T follicular helper cell (primary cell): ENCODE data around the gene CCND3.
A peak's percentile ranks its signal among the peaks of the same experiment; 100 is the strongest.

Experiments
- DNase-seq: peaks from one replicate; pipeline ENCODE4 v3.0.0-alpha.2; 2020; ENCODE audit warnings: low read depth
- total RNA-seq, 2 experiments: gene quantifications; one replicate each; lab custom pipeline; 2026; lab: John Stamatoyannopoulos, UW

The CCND3 gene
- 188 to 275 reads per million in 2 experiments for total RNA-seq

DNA sequence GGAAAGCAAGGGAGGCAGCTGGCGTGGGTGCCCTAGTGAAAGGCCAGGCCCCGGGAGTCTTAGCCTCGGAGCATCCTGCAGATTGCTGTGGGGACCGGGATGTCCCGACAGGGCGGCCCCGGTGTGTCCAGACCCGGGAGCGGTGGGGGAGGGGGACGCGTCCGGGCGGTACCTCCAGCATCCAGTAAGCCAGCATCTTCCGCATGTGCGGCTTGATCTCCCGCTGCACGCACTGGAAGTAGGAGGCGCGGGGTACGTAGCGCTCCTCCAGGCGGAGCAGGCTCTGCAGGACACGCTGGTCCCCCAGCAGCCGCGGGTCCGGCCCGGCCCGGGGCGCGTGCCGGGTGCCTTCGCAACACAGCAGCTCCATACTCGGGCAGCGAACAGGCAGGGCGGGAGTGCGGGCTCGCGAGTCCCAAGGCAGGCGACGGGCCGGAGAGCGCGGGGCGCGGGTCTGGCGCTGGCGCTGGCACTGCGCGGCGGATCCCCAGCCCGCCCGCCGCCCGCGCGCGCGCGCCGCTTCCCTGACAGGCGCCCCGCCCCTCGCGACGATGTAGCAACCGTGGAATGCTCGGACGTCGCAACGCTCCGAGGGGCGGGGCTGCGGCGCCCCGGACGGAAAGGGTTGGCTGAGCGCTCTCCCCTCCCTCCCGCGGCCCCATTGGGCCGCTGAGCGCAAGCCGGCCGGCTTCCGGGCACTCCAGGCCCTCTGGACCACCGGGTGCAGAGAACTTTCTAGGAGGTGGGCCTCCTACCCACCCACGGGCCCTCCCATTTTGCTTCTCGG lies at the start of gene CCND3:
Gene CCND3 (minus strand): TSS at position 529 of the 787 bp plus-strand sequence. CDS start 159 bp downstream, at position 370.
- peak; percentile 70 for DNase-seq

DNA sequence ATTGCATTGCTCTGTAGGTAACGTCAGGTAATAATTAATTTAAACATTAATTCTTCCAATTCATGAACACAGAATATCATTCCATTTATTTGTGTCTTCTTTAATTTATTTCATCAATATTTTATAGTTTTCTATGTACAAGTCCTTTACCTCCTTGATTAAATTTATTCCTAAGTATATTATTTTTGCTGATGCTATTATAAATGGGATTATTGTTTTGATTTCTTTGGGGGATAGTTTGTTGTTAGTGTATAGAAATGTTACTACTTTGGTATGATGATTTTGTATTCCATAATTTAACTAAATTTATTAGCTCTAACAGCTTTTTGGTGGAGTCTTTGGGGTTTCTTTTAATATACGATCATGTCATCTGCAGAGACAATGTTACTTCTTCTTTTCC lies 44.7 kb upstream of the CCND3 start:
- no peak for DNase-seq

DNA sequence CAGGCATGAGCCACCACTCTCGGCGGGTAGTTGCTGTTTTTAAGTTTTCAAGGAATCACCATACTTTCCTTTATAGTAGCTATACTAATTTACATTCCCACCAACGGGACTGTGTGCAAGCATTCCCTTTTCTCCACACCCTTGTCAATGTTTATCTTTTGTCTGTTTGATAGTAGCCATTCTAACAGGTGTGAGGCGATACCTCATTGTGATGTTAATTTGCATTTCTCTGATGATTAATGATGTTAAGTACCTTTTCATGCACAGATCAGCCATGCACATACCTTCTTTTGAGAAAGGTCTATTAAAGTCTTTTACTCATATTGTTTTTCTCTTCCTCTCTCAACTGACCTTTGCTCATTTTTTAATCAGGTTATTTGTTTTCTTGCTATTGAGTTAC lies 43.0 kb upstream of the CCND3 start:
- no peak for DNase-seq

DNA sequence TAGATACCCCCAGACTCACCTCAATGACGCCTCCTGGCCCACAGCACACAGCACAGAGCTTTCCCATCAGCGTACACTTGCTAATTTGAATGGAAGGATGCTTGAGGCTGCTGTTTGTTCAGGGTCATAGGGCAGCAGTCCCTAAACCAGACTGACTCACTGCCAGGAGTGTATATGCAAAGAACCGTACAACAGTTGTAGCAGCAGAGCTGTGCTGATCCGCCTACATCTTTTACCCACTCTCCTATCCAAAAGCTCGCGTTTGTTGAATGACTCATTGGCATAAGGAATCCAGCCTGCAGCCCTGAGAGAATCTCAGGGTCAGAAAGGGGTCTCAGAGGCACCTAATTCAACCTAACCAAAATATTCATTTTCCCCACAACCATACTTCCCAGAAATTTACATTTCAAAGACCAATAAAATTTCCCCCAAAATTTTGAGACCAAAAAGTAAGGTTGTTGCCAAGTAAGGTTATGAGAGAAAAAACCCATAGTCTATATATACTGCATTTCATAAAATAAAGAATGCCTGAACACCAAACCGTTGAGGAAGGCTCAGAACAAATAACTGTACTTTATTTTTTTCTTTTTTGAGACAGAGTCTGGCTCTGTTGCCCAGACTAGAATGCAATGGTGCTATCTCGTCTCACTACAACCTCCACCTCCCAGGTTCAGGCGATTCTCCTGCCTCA lies 35.3 kb upstream of the CCND3 start:
- no peak for DNase-seq

DNA sequence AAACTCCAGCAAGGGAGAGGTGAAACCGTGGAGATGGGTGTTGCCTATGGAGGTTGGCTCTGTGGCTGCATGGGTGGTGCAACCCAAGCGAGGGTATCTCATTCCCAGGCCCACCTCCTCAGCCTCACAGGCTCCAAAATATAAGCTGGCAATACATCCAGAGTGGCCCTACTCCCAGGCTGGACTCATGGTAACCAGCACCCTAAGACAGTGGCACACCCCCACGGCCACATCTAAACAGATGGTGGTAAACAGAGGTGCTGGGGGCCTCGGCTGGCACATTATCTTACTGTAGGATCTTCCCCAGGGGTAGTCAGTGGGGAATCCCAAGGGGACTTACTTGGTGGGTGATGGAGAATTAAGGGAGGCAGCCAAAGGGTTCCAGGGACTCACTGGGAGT lies 33.7 kb upstream of the CCND3 start:
- DNase-seq, result no peak

DNA sequence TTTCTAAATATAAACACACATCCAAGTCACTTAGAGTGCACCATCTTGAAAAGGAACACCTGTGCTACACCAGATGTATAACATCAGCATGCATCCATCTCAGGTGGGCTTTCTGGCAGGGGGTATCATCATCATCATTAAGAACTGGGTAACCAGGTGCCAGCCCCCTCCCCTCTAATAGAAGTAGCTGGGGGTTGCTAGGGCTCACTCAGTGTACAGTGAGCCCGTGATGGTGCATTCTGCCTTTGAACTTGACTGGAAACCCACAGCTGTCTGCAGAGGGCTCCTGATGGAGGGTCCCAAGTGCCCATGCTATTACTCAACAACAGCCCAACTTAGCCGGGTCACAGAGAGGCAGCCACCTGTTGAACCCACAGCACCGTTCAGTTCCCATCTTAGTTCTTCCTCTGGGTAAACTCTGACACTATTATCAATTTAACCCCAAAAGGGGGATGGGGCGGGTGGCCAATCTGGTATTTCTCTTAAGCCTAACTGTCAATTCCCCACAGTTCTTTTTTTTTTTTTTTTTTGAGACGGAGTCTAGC lies 32.7 kb upstream of the CCND3 start:
- DNase-seq, result no peak

DNA sequence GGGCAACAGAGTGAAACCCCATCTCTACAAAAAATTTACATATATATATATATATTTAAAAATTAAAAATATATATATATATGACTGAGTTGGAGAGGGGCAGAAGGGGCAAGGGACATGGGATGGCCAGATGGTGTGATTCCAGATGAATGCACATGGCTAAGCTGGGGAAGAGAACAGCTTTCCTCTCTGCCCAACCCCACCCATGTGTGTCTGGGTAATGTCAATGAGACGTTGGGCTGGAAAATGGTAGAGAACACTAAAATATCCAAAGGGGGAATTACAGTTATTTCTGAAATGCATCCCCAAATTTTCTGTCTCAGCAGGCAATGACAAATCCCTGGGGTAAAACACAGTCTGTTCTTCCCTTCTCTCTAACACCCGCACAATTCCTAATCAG lies 31.2 kb upstream of the CCND3 start:
- no peak for DNase-seq

DNA sequence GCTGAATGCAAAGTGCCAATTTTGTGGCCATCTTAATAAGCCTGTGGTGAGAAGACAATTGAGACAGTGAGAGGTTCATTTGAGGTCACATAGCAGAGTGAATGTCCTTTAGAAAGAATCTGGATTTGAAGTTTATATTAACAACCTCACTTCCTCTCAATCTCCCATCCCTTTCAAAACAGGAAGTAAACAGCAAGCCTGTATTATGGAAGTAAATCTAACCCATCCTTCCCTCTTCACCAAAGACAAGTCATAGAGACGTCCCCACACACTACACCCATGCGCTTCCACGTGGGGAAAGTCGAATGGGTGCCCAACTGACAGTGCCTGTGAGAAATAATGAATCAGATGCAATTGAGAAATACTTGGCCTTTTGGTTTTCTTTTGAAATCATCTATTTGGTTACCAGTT lies 28.8 kb upstream of the CCND3 start:
- DNase-seq, result no peak

DNA sequence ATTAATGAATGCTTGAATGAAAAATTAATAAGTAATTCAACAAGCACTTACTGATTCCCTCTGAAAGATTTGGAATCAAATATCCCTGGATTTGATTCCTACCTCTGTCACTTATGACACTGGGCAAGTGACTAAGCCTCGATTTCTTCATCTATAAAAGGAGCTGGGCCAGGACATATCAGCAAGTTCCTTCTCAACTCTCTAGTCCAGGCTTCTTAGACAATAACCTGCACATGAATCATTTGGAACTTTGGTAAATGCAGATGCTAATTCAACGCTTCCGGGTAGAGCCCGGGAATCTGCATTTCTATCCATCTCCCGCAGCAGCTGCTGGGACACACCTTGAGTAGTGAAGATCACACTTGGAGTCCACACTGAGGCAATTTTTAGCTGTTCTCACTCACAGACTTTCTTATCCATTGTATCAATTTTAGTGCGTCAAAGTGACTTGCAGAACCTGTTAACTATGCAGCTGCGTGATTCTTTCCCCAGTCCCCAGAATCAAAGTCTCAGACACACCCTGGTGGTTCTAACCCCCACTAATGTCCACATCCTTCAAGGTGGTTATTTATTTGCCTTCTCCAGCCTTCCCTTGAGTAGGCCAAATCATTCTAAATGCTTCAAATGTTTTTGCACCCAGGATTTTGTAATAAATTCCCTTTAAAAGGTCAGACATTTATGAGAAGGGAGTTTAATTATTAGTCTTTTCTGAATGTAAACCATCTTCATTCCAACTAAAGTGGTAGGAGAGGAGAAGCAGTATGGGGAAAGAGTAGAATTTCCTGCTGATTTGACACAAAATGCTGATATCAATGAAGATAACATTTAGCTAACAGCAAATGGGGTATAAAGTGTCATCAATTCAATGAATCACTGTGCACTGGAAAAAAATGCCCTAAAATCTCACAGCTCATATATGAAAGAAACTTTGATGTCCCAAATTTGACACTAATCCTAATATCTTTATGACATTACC lies 26.0 kb upstream of the CCND3 start:
- no peak for DNase-seq

DNA sequence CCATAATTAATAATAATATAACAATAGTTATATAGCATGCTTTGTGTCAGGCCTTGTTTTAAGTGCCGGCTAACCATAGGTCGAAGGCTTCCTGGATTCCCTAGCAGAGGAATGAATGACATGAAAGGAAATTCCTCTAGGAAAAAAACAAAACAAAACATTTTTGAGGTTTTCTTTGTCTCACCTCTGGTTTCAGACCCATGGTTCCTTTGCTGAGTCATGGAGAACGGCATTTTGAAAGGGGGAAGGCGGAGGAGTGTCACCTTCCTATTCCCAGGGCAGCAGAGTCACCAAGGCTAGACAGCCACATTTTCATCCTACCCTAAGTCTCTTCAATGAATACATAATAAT lies 25.3 kb upstream of the CCND3 start:
- no peak for DNase-seq

DNA sequence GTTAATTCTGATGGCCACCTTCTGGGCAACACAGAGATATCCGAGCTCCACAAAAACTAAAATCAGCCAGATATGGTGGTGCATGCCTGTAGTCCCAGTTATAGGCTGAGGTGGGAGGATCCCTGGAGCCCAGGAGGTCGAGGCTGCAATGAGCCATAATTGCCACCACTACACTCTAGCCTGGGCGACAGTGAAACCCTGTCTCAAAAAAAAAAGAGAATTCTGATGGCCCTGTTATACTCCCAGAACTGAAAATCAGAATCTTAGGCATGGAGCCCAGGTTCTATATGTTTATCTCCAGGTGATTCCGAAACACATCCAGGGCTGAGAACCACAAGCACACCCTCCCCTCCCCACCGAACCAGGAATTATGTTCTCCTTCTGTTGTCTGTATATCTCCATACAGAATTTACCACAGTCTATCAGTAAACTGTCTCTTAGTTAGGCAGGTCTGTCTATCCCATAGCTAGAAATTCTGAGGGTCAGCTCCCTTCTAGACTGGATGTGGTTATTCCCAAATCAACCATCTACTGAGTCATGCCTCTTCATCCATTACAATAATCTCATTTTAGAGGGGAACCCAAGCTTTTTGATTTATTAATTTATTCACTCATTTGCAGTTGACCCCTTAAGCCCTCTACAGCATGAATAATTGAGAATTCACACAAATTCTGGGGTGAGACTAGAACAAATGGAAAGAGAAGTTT lies 24.8 kb upstream of the CCND3 start:
- DNase-seq, result no peak

DNA sequence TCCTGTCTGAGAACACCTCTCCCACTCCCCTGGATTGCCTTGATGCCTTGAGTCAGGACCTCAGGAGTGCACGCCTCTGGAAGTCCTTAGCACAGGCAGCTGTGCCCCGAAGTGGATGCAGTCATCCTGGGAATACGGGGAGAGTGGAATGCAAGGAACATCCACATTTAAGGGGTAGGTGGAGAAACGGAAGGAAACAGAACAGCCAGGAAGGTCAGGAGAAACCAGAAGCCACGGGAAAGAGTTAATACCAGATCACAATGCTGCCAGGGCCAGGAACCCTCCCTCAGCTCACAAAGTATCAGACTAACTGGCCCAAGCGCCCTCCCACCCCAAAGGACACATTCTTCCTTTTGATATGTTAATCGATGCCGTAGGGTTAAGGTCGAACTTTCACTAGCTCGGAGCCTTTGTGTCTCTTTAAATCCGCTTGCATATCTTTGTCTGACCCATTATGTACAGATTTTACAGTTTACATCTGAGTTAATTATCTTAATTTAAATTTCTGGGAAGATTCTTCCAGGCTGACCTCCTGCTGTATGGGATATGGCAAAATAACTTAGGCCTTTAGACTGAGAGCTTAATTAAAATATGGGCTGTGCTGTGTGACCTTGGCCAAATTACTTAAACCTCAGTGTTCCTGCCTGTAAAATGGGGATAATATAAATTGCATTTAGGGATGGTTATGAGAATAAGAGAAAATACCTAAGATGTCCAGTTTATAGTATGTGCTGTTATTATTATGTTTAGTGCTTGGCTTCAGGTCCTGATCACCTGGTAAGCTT lies 24.0 kb upstream of the CCND3 start:
- no peak for DNase-seq

DNA sequence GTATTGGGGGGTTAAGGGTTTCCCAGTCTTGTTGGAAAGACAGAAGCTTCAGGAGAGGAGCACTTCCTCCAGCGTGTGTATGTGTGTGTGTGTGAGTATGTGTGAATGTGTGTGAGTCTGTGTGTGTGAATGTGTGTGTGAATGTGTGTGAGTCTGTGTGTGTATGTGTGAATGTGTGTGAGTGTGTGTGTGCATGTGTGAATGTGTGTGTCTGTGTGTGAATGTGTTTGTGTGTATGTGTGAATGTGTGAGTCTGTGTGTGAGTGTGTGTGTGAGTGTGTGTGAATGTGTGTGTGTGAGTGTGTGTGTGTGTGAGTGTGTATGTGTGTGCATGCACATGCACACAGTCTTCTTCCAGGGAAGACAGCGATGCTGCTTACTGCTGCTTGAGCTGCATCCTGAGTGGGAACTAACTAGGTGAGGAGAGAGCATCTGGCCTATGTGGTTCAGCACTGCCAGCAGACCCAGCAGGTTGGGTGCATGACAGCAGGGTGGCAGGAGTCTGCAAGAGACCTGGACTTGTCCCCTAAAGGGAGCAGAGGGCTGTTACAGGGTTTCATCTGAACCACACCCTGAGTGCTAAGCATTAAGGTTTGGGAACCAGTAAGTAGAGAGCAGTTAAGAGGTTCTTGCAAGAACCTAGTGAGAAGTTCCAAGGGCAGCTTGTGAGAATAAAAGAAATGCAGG lies 22.7 kb upstream of the CCND3 start:
- no peak for DNase-seq

DNA sequence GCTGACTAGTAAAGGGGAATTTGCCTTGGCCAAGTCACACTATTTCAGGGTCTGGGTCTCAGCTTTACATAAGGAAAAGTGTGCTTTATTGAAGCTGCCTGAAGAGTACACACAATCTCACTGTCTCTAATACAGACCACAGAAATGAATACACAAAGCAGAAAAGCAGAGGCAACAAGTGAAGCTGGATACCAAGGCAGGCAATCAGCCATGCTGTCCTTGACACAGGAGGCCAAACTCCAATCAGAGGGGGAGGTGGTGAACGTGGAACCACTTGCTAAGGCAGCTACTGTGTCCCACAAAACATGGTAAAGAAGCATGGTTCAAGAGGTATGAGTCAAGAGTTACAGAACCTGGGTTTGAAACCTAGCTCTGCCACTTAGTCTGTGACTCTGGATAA lies 21.8 kb upstream of the CCND3 start:
- DNase-seq, result no peak

DNA sequence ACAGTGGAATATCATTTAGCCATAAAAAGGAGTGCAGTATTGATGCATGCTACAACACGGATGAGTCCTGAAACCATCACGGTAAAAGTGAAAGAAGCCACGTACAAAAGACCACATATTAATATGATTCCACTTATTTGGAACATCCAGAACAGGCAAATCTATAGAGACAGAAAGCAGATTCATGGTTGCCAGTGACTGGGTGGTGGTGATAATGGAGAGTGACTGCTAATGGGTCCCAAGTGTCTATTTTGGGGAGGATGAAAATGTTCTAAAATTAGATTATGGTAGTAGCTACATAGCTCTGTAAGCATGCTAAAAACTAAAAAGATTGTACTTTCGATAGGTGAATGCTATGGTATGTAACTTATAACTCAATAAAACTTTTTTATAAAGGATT lies 18.4 kb upstream of the CCND3 start:
- no peak for DNase-seq

DNA sequence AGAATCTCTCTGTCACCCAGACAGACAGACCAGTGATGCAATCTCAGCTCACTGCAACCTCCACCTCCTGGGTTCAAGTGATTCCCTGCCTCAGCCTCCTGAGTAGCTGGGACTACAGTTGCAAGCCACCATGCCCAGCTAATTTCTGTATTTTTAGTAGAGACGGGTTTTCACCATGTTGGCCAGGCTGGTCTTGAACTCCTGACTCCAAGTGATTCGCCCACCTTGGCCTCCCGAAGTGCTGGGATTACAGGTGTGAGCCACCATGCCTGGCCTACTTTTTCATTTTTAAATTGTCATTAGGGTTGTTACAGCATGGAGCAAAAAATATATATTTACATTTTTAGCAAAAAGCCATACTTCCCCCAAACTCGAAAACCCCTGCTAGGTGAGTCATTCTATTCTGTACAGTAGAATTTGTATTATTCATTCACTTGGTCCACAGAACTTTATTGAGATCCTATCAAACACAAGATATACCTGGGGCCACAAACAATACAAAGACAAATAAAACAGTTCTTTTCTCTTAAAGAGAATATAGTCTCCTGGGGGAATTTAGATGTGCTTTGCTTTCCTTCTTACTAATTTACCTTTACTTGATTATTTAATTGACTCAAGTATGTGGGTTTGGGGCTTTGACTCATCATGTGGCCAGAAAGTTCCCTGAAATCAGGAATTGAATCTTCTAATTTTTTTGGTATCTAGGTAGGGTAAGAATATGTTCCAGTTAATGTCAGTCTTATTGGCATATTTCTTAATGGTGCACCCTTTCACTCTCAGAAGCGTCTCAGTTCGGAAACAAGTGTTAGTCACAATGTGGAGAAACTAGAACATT lies 16.6 kb upstream of the CCND3 start:
- DNase-seq, result no peak

DNA sequence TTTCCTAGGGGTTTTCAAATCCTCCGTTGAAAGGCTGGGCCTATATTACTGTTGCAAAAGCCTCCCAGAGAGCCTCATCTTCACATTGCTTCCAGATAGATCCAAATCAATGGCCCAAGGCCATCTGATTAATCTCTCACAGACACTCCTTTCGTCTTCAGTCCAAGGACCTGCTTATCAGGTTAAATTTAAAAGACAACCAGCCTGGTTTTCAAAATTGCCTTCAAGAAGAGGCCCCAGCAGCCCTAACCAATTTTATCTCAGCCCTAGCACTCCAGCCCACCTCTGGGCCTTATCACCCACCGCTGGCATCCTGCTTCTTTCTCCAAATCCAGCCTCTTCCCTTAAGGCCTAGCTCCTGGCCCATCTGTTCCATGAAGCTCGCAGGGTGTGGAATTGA lies 15.5 kb upstream of the CCND3 start:
- DNase-seq, result no peak

DNA sequence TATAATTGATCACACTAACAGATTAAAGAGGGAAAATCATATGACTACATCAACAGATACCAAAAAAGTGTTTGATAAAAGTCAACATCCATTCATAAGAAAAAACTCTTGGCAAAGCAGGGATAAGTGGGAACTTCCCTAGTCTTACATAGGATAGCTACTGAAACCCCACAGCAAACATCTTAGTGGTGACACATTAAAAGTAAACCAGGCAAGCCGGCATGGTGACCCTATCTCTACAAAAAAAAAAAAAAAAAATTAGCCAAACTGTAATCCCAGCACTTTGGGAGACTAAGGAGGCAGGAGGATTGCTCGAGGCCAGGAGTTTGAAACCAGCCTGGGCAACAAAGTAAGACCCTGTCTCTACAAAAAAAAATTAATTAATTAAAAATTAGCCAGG lies 13.8 kb upstream of the CCND3 start:
- DNase-seq, result no peak

DNA sequence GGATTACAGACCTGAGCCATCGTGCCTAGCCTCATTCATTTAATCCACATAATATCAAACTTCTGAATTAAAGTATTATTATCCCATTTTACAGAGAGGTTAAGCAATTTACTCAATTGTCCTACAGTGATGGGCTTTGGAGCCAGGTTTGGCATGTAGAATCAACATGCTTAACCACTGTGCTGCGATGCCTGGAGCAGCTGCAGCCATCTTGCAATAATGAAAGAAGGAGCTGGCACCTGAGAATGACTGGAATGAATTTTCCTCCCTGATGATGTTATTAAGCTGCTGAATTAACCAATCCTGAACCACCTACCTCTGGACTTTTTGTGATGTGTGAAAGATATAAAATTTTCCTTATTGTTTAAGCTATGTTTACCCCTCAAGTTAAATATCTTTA lies 13.1 kb upstream of the CCND3 start:
- DNase-seq, result no peak
